Suprapubic skin (tissue), 4 donors: ENCODE measurements around the gene AHNAK. TPM values are rescaled to one million over a fixed set of nuclear protein-coding genes. Genes with fewer than 3 reads are reported as not detected.

Source experiments
- total RNA-seq, 4 donors: library from RNA; depleted of rRNA; stranded (reverse); fragments of >200 nt; gene quantifications; one replicate each; pipeline ENCODE4 v1.1.0, GENCODE V29; 2016

Gene AHNAK
- total RNA-seq, 4 donors from 2014 or later = 1,174 to 1,475 (median 1,322) TPM

Other genes with a start within 250 kb of the AHNAK start
- not detected for gene SCGB1D4, start 247.7 kb downstream of the AHNAK start, total RNA-seq
- 10 to 100 TPM in 1 of 4 donors, 1 to 10 TPM in 3; 2.5 to 10.5 (median 5.2) TPM for gene ASRGL1, start 209.4 kb downstream of the AHNAK start, total RNA-seq
- gene SCGB1A1, start 127.8 kb downstream of the AHNAK start, total RNA-seq = not detected
- gene EEF1G, start 27.1 kb upstream of the AHNAK start, total RNA-seq = 1,000 to 10,000 TPM; 1,221 to 2,946 (median 2,495) TPM
- 10 to 100 TPM in 3 of 4 donors, 1 to 10 TPM in 1; 8.0 to 16.3 (median 12.5) TPM for gene TUT1, start 44.7 kb upstream of the AHNAK start, total RNA-seq
- 100 to 1,000 TPM; 107 to 125 (median 110) TPM for gene MTA2, start 55.1 kb upstream of the AHNAK start, total RNA-seq
- 10 to 100 TPM; 43.1 to 74.8 (median 55.8) TPM for gene EML3, start 66.0 kb upstream of the AHNAK start, total RNA-seq
- gene ROM1, start 66.5 kb upstream of the AHNAK start, total RNA-seq = 1 to 10 TPM in 3 of 4 donors, under 1 TPM in 1; 0.80 to 4.9 (median 2.3) TPM
- gene B3GAT3, start 75.2 kb upstream of the AHNAK start, total RNA-seq = 10 to 100 TPM; 29.9 to 54.1 (median 40.6) TPM
- 100 to 1,000 TPM in 2 of 4 donors, 10 to 100 TPM in 2; 76.0 to 118 (median 102) TPM for gene GANAB, start 99.8 kb upstream of the AHNAK start, total RNA-seq
- 10 to 100 TPM; 17.7 to 35.1 (median 31.4) TPM for gene INTS5, start 106.5 kb upstream of the AHNAK start, total RNA-seq
- gene C11orf98, start 118.4 kb upstream of the AHNAK start, total RNA-seq = 10 to 100 TPM; 12.8 to 29.3 (median 25.7) TPM
- 1 to 10 TPM; 2.8 to 6.0 (median 4.2) TPM for gene CSKMT, start 118.5 kb upstream of the AHNAK start, total RNA-seq
- gene UQCC3, start 124.9 kb upstream of the AHNAK start, total RNA-seq = 10 to 100 TPM in 2 of 4 donors, 1 to 10 TPM in 2; 9.1 to 12.4 (median 9.8) TPM
- 1 to 10 TPM; 1.7 to 8.7 (median 3.3) TPM for gene LBHD1, start 125.5 kb upstream of the AHNAK start, total RNA-seq
- 100 to 1,000 TPM; 125 to 194 (median 143) TPM for gene UBXN1, start 132.3 kb upstream of the AHNAK start, total RNA-seq
- 1 to 10 TPM; 3.3 to 7.6 (median 5.9) TPM for gene LRRN4CL, start 142.7 kb upstream of the AHNAK start, total RNA-seq
- 10 to 100 TPM; 28.9 to 76.3 (median 59.3) TPM for gene BSCL2, start 160.6 kb upstream of the AHNAK start, total RNA-seq
- gene GNG3, start 160.9 kb upstream of the AHNAK start, total RNA-seq = under 1 TPM in 1 of 4 donors, not detected in 3; 0.68 TPM
- 10 to 100 TPM; 21.1 to 51.5 (median 33.6) TPM for gene HNRNPUL2, start 180.7 kb upstream of the AHNAK start, total RNA-seq
- gene TTC9C, start 181.7 kb upstream of the AHNAK start, total RNA-seq = 10 to 100 TPM; 16.3 to 42.3 (median 31.7) TPM
- 10 to 100 TPM; 10.9 to 32.2 (median 14.3) TPM for gene ZBTB3, start 207.4 kb upstream of the AHNAK start, total RNA-seq
- gene POLR2G, start 214.8 kb upstream of the AHNAK start, total RNA-seq = 100 to 1,000 TPM in 1 of 4 donors, 10 to 100 TPM in 3; 46.9 to 117 (median 52.1) TPM
- gene TAF6L, start 224.6 kb upstream of the AHNAK start, total RNA-seq = 10 to 100 TPM; 10.2 to 48.7 (median 21.9) TPM
- gene TMEM179B, start 240.6 kb upstream of the AHNAK start, total RNA-seq = 10 to 100 TPM; 37.6 to 72.6 (median 59.8) TPM
- gene TMEM223, start 245.2 kb upstream of the AHNAK start, total RNA-seq = 10 to 100 TPM; 15.9 to 30.2 (median 23.4) TPM